Measurements from ENCODE around the gene KNG1.
"Not testable (repeated sequence)": the region's sequence is repeated elsewhere in the genome, so short reads cannot be mapped to it uniquely, and the experiment has no call there.

The KNG1 gene

DNA sequence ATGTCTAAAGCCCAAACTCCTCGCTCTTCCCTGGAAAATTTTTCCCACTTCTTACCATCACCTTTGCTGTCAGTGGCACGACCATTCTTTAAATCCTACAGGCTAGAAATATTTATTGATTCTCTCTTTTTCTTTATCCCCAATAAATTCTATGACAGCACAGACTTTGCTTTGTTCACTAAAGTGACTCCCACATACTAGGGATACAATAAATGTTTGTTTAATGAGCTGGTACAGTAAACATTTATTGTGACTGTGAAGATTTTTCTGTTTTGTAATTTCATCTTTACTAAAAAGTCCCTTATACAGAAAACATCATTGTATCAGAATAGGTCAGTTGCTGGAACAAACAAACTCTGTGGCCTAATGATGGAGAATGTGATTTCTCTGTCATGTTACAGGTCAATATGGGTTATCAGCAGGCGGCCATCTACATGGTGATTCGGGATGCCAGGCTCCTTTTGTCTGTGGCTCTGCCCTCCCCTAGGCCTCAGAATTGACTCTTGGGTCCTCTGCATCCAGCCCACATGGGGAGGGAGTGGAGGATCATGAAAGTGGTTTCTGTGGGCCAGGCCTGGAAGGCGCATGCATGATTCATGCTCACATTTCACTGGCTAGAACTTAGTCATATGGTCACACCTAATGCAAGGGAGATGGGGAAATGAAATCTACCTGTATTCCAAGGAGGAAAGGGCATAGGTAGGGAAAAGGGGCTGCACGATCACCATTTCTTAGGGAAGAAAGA, 22.7 kb upstream of the KNG1 start:
- no peak for DNase-seq (ENCODE audit: extremely low read depth, low read depth)
- TF ChIP-seq, protein P1, sequence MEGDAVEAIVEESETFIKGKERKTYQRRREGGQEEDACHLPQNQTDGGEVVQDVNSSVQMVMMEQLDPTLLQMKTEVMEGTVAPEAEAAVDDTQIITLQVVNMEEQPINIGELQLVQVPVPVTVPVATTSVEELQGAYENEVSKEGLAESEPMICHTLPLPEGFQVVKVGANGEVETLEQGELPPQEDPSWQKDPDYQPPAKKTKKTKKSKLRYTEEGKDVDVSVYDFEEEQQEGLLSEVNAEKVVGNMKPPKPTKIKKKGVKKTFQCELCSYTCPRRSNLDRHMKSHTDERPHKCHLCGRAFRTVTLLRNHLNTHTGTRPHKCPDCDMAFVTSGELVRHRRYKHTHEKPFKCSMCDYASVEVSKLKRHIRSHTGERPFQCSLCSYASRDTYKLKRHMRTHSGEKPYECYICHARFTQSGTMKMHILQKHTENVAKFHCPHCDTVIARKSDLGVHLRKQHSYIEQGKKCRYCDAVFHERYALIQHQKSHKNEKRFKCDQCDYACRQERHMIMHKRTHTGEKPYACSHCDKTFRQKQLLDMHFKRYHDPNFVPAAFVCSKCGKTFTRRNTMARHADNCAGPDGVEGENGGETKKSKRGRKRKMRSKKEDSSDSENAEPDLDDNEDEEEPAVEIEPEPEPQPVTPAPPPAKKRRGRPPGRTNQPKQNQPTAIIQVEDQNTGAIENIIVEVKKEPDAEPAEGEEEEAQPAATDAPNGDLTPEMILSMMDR (IDR thresholded peaks at IDR 0.05; ENCODE audit: low read depth, low read length), result no peak

DNA sequence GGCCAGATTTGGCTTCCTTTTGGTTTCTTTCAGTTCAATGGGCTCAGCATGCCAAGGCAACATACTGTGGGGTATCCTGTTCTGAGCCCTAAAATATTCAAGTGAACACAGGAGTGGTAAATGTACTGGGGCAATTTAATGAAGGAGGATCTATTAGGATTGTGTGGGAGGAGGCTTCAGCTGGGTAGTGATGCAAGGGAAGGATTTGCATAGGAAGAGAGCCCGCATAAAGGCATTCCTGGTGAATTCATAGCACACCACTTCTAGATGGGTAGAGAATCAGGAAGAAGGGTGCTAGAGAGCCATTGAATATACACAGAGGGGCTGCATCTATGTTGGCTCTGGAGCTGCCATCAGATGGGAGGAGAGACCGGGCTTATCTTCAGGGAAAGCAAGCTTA, 20.6 kb upstream of the KNG1 start:
- DNase-seq (ENCODE audit: extremely low read depth, low read depth), result no peak

DNA sequence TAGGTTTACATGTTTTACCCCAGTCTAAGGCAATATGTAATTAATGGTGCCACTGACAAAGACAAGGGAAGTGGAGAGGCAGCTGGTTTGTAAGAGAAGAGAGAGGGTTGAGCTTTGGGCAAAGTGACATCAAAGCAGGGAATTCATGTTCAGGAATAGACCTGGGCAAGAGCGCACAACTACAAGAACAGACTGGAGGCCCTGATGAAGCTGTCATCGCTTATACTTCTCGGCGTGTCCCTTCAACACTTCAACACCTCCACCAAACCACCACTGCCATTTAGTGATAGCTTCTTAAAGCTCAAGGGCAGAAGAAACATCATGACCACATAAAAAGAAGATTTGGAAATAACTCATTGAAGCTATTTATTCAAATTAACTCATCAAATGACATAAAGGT, 19.6 kb upstream of the KNG1 start:
- no peak for DNase-seq (ENCODE audit: extremely low read depth, low read depth)
- TF ChIP-seq, protein P1 (IDR thresholded peaks at IDR 0.05; ENCODE audit: low read depth, low read length), result no peak

More for the DNA sequence above, 20.6 kb upstream of the KNG1 start:
- TF ChIP-seq, protein P1 (IDR thresholded peaks at IDR 0.05; ENCODE audit: low read depth, low read length), result no peak

DNA sequence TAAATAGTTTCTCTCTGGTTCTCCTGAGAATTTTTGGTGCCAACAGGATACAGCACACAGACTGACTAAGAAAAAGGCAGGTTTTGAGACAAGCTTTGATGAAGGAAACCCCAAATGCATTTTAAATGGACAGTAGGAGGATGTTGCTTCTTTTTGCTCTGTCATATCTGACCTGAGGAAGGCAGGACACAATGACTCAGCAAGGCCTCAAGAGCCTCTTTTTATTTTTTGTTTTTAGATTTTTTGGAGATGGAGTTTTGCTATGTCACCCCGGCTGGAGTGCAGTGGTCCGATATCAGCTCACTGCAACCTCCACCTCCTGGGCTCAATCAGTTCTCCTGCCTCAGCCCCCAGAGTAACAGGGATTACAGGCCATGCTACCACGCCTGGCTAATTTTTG, 16.9 kb upstream of the KNG1 start:
- TF ChIP-seq, protein P1 (IDR thresholded peaks at IDR 0.05; ENCODE audit: low read depth, low read length), result no peak
- DNase-seq (ENCODE audit: extremely low read depth, low read depth), result no peak

DNA sequence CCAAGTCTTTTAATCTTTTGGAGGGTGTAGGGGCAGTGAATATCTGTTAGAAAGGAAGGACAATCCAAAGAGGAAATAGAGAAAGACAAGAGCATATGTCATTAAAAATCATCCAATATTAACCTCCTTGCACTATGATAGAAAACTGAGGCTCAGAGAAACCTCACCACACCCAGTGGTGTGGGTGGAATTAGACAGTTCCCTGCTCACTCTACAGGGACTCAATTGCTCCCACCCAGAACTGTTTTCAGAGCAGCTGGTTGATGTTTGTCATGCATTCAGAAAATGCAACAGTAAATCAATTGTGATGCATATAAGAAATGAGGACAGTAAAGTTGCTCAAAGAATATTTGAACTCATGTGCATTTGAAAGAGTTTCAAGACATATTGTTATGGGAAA, 14.7 kb upstream of the KNG1 start:
- DNase-seq (ENCODE audit: extremely low read depth, low read depth), result not testable (repeated sequence)

DNA sequence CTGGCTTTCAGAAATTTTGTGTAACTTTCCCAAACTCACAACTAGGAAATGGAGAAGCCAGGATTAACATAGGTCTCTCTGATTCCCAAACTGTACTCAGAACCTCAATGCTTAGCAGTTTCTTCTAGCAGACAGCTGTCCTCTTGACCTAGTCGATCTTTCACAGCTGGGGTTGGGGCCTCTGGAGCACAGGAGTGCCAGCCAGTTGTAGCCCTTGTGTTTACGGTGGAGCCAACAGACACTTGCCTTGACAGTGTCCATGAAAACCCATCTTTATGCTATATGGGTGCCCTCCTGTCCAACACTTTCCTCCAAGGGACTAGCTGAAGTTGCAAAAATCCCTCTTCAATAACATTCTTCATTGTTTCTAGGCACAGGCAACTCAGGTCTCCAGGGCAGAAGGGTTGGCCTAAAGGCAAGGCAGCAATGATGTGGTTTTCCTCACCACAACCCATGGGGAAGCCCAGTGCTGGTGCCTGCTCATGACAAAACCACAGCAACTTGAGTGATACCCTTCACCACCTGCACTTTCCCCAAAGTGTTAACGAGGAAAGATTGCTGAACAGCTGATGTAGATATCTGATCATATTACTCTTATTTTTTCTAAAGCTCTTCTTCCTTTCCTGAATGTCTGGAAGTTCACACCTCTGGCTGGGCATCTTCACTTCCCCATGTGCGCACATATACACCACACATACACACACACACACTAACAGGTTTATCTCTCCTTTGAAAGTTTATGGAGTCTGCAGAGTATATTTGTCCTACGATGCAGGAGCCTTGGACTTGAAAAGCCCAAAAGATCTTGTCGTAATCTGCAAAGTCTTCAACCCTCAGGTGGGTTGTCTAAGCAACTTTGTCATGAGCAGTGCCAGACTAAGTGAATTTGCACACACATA, 11.0 kb upstream of the KNG1 start:
- TF ChIP-seq, protein P1 (IDR thresholded peaks at IDR 0.05; ENCODE audit: low read depth, low read length), result no peak
- no peak for DNase-seq (ENCODE audit: extremely low read depth, low read depth)

DNA sequence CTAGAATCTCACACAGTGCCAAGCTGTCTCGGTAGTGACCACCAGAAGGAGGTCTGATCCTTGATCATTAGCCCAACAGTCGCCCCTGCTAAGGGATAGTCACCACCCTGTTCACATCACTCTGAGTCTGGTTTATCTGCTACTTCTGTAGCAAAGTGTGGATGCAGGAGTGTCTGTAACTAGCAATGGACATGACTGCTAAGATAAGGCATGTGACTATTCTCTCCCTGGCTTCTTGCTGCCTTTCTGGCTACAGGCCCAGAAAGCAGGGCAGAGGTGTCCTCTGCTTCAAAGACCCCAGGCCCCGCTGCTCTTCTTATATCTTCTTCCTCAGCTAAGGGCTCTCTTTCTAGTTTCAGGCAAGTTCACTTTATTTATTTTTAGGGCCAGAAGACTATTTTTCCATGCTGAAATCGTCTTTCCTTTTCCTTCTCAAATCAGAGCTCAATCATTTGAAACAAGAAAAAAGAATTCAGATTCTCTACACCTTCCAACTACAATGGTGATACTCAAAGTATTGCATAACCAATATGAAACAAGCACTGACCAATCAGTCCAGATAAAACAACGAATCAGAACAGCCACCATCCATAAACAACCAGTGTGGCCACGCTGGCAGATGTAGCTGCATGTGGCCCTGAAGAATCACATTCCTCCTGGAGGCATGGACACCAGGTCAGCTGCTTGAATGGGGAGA, 8.0 kb upstream of the KNG1 start:
- TF ChIP-seq, protein P1 (IDR thresholded peaks at IDR 0.05; ENCODE audit: low read depth, low read length), result no peak
- DNase-seq (ENCODE audit: extremely low read depth, low read depth), result no peak

DNA sequence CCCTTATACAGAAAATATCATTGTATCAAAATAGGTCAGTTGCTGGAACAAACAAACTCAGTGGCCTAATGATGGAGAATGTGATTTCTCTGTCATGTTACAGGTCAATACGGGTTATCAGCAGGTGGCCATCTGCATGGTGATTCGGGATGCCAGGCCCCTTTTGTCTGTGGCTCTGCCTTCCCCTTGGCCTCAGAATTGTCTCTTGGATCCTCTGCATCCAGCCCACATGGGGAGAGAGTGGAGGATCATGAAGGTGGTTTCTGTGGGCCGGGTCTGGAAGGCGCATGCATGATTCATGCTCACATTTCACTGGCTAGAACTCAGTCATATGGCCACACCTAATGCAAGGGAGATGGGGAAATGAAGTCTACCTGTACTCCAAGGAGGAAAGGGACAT, 6.5 kb upstream of the KNG1 start:
- DNase-seq (ENCODE audit: extremely low read depth, low read depth), result not testable (repeated sequence)

Measured in AG09319 (cell line).